ENCODE results near the gene MUSK. TPM values are rescaled to one million over a fixed set of nuclear protein-coding genes. Genes with fewer than 3 reads are reported as not detected.
A peak's percentile ranks its signal among the peaks of the same experiment; 100 is the strongest.
"Not testable (repeated sequence)": the region's sequence is repeated elsewhere in the genome, so short reads cannot be mapped to it uniquely, and the experiment has no call there.

Gene MUSK
- polyA plus RNA-seq, 2 of the 4 experiments (the other 2 are of a cell fraction), result not detected

- 74% methylated on average over 2 of the region's 2 CpGs for whole genome bisulfite sequencing (ENCODE audit: missing lambda C conversion rate)
- FAIRE-seq, result no peak
- no peak overlapping the region for H3K4me3 ChIP-seq
- H3K9me3 ChIP-seq, result 0 out of 3 replicates have a peak, but pooled peaks cover 2% of the 10 kb centered on the region
- peak overlapping the region in 1 of 2 experiments; percentile 21; a peak in 1 of 6 replicates for H3K27ac ChIP-seq
- DNase-seq (ENCODE audit: low read depth in 1 of 2, low spot score in 1 of 2), result peak in 1 of 2 experiments; percentile 32
- ChIA-PET POLR2A (no interaction called here), CTCF (no interaction called here)
- TF ChIP-seq MAZ (IDR thresholded peaks at IDR 0.05; ENCODE audit: borderline replicate concordance, low read depth, low read length) (no peak), RNF2 (IDR thresholded peaks at IDR 0.05; ENCODE audit: borderline replicate concordance, low read depth) (no peak), HOXB5 (CRISPR knock-in tag; IDR thresholded peaks at IDR 0.05) (no peak), CHD2 (IDR thresholded peaks at IDR 0.05; ENCODE audit: low read length, partially characterized antibody) (no peak), HES2 (IDR thresholded peaks at IDR 0.05) (no peak), NR3C1 (IDR thresholded peaks at IDR 0.05) (no peak), USF2 (IDR thresholded peaks at IDR 0.05) (no peak), RARB (CRISPR knock-in tag; IDR thresholded peaks at IDR 0.05) (no peak), CEBPB (IDR thresholded peaks at IDR 0.05) (no peak)
- no peak for ATAC-seq
- H3K4me2 ChIP-seq, result no peak overlapping the region
- peaks cover 3% of the 10 kb centered on the region; the same call in 1 of the 3 replicates for H3K4me1 ChIP-seq
These were observed 157.4 kb downstream of the MUSK start for GRCh38 chr9:110825950-110826349.

- H3K27ac ChIP-seq; ATAC-seq; FAIRE-seq; DNase-seq (ENCODE audit: low read depth in 1 of 2, low spot score in 1 of 2); H3K9me3 ChIP-seq; H3K4me3 ChIP-seq; CTCF ChIA-PET; H3K4me2 ChIP-seq; POLR2A ChIA-PET; H3K4me1 ChIP-seq: not testable (repeated sequence)
- 74% methylated on average over 9 of the region's 9 CpGs for WGBS (ENCODE audit: missing lambda C conversion rate)
These were observed 157.8 kb downstream of the MUSK start for GRCh38 chr9:110826400-110826799.

- H3K4me2 ChIP-seq, result no peak overlapping the region
- ATAC-seq, result no peak
- WGBS (ENCODE audit: missing lambda C conversion rate), result 85% methylated on average over 3 of the region's 3 CpGs
These were observed 159.7 kb downstream of the MUSK start for GRCh38 chr9:110828264-110828663.

More at GRCh38 chr9:110828264-110828663, 159.7 kb downstream of the MUSK start:
- Histone ChIP-seq H3K4me3 (no peak overlapping the region), H3K9me3 (0 out of 3 replicates have a peak, but pooled peaks cover under 1% of the 10 kb centered on the region), H3K27ac (no peak overlapping the region), H3K4me1 (peaks cover 6% of the 10 kb centered on the region; the same call in 1 of the 3 replicates)
- CTCF ChIA-PET, result no interaction called here
- DNase-seq (ENCODE audit: low read depth in 1 of 2, low spot score in 1 of 2), result no peak
- no peak for FAIRE-seq
- POLR2A ChIA-PET, result no interaction called here
- TF ChIP-seq JUN (IDR thresholded peaks at IDR 0.05) (no peak), MAX (IDR thresholded peaks at IDR 0.05) (no peak), REST (IDR thresholded peaks at IDR 0.05) (peak; percentile 54; the same call in 1 of the 2 replicates), ELK1 (IDR thresholded peaks at IDR 0.05; ENCODE audit: low read depth, low read length) (no peak), CTCF (IDR thresholded peaks at IDR 0.05) (no peak)
